ENCODE data around the gene SLC66A2.

DNA sequence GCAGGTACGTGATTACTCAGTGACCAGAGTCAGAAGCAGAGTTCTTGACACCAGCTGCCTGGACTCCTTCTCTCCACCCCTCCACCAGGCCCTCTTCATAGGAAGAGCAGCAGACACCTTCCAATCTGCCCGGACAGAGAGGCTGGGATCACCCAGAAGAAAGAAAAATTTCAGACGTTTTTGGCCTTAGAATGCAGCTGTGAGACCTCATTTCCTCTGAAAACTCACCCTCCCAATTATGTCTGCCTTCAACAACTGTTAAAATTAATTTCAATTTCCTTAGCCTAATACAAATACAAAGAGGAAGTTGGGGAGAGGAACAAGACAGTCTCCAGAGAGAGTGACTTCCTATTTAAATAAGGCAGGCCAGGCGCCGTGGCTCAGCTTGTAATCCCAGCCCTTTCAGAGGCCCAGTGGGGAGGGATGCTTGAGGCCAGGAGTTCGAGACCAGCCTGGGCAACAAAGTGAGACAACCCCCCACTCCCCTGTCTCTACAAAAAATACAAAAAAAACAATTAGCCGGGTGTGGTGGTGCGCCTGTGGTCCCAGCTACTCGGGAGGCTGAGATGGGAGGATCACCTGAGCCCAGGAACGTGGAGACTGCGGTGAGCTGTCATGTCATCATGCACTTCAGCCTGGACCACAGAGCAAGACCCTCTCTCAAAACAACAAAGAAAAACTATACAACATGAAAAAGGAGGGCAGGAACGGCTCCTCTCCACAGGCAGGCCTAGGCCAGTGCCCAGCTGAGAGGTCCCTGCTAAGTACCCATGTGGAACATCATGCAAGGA is 1.6 kb downstream of the SLC66A2 start:
- TF ChIP-seq EP300 (IDR thresholded peaks at IDR 0.05) = no peak
- peak in 1 of 2 donors; percentile 50 for TF ChIP-seq POLR2AphosphoS5 (IDR thresholded peaks at IDR 0.05)

All from esophagus muscularis mucosa (tissue), 3 donors.